Adrenal gland (tissue), 5 donors: ENCODE data around the gene TENM4.

Experiments used
- POLR2A ChIP-seq, 2 donors: fragments of 450-650 bp; IDR thresholded peaks; one replicate each; pipeline ENCODE4 v1.6.1; 2017; ENCODE audit warnings: antibody characterized with exemption in 2 of 2, mild to moderate bottlenecking in 2 of 2, moderate library complexity in 1 of 2
- TF ChIP-seq, protein P1 (sequence below), 6 experiments: fragments of 450-650 bp in 4 of 6; fragments of 200-600 bp in 2 of 6; sonication (generic) in 1 of 6; IDR thresholded peaks; 1 replicate in 5 of 6; 2 replicates in 1 of 6; pipeline versions ENCODE4 v1.5.1 to v1.8.0; 2016 to 2021; ENCODE audit warnings: antibody characterized with exemption in 6 of 6, mild to moderate bottlenecking in 2 of 6, moderate library complexity in 1 of 6
- donor health status: DM: no; HTN: no; CAD: no.

DNA sequence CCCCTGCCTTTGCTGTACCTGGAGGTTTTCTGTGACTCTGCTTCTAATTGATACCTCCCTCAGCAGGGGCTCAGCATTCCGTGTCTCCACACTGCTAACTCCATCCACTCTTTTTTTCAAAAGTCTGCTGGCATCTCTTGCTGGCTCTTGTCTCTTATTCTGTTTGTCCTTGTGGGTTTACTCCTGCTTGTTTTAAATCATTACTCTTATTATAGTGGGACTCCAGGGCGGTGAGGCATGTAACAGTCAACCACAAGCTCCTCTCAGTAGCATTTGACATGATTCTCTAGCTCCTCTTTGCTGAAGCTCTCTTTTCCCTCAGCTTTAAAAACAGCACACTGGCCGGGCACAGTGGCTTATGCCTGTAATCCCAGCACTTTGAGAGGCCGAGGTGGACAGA is 605.9 kb downstream of the TENM4 start:
- TF ChIP-seq, protein P1, sequence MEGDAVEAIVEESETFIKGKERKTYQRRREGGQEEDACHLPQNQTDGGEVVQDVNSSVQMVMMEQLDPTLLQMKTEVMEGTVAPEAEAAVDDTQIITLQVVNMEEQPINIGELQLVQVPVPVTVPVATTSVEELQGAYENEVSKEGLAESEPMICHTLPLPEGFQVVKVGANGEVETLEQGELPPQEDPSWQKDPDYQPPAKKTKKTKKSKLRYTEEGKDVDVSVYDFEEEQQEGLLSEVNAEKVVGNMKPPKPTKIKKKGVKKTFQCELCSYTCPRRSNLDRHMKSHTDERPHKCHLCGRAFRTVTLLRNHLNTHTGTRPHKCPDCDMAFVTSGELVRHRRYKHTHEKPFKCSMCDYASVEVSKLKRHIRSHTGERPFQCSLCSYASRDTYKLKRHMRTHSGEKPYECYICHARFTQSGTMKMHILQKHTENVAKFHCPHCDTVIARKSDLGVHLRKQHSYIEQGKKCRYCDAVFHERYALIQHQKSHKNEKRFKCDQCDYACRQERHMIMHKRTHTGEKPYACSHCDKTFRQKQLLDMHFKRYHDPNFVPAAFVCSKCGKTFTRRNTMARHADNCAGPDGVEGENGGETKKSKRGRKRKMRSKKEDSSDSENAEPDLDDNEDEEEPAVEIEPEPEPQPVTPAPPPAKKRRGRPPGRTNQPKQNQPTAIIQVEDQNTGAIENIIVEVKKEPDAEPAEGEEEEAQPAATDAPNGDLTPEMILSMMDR (IDR thresholded peaks at IDR 0.05), result no peak
- no peak for TF ChIP-seq POLR2A (IDR thresholded peaks at IDR 0.05)
